T47D (cell line): Measurements from ENCODE around the gene ZDHHC14.
"Not testable (repeated sequence)": the region's sequence is repeated elsewhere in the genome, so short reads cannot be mapped to it uniquely, and the experiment has no call there.

Experiments used
- DNase-seq, 2 experiments: peaks; one replicate each; pipeline versions ENCODE4 v3.0.0 to v3.0.0-alpha.2; 2011 to 2012; ENCODE audit warnings: low read depth in 1 of 2, low spot score in 1 of 2
- JUND ChIP-seq: IDR thresholded peaks from 2 replicates; pipeline ENCODE4 v1.6.1; 2012; ENCODE audit warnings: low read depth
- in situ Hi-C: cut with HindIII; loops from 2 replicates; pipeline ENCODE4 v1.10.0; 2016; ENCODE audit warnings: low sequenced_read_pairs, low pct_unique_long_range_greater_than_20kb

The ZDHHC14 gene

DNA sequence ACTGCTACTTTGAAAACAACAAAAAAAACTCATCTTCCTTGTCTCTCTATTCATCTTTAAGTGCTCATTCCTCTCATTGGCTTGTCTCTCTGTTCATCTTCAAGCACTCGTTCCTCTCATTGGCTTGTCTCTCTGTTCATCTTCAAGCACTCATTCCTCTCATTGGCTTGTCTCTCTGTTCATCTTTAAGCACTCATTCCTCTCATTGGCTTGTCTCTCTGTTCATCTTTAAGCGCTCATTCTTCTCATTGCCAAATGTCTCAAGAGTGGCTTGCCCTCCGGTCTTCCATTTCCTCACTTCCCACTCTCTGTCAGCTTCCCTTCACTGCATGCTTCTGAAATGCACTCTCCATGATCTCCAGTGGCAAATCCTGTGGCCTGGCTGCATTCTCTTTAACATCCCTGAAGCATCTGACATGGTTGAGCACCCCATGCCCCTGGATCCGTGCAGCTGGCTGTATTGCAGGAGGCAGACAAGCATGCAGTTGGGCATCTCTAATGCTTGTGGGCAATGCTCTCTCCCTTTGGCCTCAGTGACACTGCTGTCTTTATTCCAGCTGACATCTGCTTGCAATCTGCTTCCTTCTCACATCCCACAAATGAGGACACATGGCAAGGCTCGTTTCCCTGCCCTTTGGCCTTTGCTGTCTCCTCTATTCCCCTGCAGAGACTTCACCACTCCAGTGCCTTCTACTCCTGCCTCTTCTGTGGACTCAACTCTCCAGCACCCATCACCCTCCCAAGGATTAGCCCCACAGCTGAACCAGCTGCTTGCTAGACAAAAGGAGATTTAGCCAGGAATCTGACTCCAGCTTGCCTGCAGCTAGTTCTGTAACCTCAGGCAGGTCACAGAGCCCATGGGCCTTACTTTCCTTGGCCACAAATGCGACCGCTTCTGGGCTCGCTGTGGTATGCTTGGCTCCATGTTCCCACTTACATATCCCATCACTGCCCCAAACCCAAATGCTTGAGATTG is 298.9 kb downstream of the ZDHHC14 start:
- TF ChIP-seq JUND: no peak
- no peak for DNase-seq
- in situ Hi-C loops: no loop called here

DNA sequence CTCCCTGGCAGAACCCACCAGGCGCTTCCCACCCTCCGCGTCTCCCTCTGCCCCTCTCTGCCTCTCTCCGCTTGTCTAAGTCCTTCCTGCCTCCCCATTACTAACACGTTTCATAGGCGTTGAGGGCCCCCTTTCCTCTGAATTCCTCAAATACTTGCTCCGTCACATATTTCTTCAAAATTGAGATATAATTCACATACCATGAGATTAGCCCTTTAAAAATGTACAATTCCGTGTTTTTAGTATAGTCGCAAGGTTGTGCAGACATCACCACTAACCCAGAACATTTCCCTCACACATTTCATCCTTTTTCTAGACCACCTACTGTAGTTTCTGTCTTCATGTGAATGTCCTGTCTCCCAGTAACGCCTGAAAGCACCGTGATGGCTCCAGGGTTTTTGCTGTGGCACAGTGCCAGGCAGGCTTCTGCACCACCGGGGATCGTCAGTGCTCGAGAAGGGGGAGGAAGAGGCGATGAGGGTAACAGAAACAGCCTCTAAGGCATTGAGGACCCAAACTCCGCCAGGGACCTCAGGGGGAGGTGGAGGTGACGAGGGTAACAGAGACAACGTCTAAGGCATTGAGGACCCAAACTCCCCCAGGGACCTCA is 300.2 kb downstream of the ZDHHC14 start:
- in situ Hi-C loops: no loop called here
- DNase-seq: no peak
- TF ChIP-seq JUND: no peak

DNA sequence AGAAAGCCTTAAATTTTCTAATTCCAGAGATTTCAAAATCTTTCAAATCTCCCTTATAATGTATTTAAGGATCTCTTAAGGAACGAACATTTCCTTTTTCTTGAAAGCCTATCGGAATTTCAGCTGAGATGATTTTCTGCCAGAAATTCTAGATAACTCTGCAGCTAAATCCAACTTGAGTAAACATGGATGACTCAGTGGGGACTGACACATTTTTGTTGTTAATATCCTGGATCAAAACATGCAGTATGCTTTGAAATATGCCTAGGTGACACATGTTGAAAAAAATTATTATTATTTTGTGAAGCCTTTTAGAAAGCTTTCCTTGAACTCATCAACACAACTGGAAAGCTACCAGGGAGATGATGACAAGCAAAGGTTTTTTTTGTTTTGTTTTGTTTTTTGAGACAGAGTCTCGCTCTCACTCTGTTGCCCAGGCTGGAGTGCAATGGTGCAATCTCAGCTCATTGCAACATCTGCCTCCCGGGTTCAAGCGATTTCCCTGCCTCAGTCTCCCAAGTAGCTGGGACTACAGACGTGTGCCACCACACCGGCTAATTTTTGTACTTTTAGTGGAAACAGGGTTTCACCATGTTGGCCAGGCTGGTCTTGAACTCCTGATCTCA is 302.0 kb downstream of the ZDHHC14 start:
- TF ChIP-seq JUND: no peak
- in situ Hi-C loops: no loop called here
- no peak for DNase-seq

DNA sequence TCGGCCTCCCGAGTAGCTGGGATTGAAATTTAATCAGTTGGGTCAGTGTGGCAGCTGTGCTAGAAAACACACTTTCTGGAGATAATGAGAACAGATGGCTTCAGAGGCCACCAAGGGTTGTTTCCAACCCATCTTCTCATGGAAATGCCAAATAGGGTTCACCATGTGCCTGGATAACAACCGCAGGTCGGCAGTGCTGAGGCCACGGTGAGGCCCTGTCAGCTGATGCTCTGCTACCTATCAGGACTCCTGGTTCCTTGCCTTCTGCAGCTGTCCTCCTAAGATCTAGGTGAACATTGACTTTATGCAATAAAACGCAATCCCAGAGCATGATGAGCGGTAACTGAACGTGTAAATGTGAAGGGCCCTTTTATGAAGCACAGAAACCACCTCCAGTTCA is 302.7 kb downstream of the ZDHHC14 start:
- no peak for DNase-seq
- in situ Hi-C loops: no loop called here

DNA sequence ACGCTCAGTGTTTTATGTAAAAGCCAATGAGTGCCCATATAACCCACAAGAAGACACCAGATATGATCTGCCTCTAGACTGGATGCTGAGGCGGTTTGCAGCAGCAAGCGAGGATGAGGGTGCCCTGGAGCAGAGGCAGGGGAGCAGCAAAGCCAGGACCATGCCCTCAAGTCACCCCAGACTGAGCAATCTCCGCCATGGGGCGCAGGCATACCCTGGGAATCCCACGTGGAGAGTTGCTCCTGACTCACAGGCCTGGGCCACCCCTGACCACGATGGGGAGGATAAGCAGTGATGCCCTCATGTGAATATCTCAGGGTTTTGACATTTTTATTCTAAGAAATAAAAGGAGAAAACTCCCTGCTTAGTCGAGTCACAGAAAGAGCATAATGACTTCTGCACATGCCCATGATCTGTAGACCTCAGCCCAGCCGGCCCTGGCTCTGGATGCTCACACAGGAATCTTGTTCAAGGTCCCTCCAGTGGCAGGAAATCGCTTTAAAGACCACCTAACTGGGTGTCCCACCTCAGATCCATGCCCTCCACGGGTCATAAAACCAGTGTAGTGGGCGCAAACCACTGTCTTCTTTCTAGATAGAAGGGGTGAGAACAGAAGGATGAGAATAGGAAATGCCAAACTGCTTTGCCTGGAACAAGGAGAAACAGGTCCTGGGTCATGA is 303.8 kb downstream of the ZDHHC14 start:
- no peak for TF ChIP-seq JUND
- DNase-seq: no peak
- in situ Hi-C loops: no loop called here

More for the DNA sequence above, 302.7 kb downstream of the ZDHHC14 start:
- TF ChIP-seq JUND: no peak

DNA sequence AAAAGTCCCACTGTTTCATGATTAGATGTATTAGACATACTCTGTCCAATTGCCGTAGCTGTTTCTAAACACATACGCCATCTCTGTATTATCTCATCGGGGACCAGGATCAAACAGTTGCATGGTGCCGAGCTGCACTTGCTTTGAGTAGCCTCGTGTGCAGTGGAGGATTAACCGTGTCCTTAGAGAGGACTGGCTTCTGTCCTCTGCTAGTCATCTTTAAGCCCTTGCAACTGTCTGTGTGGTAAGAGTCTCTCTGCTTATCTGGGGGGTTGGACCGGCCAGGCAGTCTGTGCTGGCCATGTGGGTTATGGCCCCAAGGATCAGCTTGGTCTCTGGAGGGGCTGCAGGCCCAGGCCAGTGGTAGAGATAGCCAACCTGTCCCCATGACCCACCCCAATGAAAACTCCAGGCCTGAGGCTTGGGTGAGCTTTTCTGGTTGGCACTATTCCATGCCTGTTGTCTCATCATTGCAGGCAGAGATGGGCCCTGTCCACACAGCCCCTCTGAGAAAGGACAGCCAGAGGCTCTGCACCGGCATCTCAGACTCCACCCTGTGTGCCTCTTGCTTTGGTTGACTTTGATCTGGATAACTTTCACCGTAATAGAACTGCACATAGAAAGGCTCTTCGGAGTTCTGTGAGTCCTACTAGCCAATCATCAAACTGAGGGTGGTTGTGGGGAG is 304.7 kb downstream of the ZDHHC14 start:
- in situ Hi-C loops: no loop called here
- DNase-seq: no peak
- TF ChIP-seq JUND: no peak

DNA sequence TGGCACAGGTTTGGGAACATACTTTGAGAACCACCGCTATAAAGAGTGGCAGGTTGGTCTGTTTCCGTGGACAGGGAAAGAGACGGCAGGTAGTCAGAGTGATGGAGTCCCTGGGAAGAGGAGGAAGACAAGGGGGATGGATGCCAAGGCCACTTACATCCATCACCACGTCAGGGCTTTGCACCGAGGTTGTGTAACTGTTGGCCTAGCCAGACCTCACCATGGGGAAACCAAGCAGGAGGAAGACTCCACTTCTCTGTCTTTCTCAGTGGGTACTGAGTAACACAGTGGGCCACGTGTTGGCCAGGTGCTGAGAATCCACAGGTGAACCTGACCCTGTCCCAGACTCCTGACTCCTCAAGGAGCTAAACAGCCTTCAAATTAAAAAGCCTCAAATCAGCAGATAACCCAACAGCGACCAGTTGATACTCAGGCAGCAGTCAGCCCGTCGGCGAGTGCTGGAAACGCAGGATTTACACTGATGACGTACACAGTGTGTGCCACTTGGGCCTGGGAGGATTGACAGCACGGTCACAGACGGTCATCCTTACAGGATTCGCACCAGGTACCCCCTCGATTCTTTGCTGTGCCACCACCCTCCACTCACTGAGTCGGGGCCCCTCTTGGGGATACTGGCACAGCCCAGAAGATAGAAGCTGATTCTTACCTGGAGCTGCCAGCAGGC is 307.4 kb downstream of the ZDHHC14 start:
- no peak for DNase-seq
- in situ Hi-C loops: no loop called here
- no peak for TF ChIP-seq JUND

DNA sequence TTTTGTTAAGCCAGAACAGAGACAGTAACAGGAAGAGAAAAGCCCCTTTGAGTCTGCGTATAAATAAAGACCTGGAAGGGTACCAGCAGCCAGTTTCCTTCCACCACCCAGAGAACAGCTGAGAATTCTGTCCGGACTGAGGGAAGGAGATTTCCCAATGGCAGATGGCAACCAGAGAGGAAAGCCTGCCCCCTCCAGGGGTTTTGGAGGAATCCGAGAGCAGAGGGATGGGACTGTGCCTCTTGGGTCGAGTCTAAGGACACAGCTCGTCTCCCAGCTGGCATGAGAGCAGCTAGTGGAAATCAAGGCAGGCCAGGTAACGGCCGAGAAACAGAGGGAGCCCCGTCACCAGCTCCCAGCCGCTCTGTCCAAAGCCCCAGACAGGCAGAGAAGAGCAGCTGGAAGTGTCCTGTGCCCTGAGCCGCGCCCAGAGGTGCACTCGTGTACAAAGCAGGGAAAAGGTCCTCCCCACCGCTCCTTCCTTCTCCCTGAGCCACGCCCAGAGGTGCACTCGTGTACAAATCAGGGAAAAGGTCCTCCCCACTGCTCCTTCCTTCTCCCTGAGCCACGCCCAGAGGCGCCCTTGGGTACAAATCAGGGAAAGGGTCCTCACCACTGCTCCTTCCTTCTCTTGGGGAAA is 308.1 kb downstream of the ZDHHC14 start:
- in situ Hi-C loops: no loop called here
- no peak for DNase-seq
- TF ChIP-seq JUND: no peak

DNA sequence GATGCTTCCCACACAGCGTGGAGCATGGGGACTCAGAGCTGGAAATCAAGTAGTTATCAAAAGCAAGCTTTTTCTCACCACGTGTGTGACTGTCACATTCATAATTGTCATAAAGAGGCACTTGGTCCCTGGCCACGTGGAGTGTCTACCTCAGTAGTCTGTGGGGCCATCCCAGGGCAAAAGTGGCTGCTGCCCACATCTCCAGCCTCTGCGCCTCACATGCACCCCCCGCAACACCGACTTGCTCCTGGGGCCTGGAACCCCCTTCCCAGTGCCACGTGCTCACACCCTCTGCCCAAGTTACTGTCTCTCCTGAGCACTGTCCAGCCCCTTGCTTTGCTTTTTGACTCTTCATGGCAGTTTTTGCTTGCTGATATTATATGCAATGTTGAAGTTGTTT is 308.9 kb downstream of the ZDHHC14 start:
- in situ Hi-C loops: no loop called here
- no peak for DNase-seq
- no peak for TF ChIP-seq JUND

DNA sequence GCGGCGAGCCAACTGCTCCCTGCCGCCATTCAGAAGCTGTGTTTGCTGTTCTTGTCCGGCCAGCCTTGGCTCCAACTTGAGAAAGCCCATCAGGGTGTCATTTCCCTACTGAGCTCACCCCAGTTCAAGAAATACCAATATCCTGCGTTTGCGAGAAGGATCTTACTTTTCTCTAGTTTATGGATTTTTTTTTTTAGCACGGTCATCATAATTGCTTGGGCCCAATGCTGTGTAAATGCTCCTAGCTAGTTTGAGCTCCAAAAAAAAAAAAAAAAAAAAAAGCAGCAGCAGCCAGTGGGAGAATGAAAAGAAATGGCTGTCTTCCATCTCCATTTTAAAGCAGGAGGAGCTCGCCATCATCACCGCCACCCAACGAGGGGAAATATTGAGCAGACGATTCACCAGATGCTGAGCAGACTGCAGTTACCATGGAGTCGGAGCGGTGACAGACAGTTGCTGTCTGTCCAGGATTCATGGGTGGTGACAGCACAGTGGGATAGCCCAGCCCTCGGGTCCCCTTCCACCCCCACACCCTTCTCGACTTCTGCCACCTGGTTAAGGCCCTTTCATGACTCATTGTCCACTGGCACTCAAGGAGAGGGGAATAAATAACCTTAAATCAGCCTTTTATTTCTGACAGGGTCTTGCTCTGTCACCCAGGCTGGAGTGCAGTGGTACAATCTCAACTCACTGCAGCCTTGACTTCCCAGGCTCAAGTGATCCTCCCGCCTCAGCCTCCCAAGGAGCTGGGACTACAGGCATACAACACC is 309.6 kb downstream of the ZDHHC14 start:
- no peak for TF ChIP-seq JUND
- in situ Hi-C loops: no loop called here
- DNase-seq: no peak

DNA sequence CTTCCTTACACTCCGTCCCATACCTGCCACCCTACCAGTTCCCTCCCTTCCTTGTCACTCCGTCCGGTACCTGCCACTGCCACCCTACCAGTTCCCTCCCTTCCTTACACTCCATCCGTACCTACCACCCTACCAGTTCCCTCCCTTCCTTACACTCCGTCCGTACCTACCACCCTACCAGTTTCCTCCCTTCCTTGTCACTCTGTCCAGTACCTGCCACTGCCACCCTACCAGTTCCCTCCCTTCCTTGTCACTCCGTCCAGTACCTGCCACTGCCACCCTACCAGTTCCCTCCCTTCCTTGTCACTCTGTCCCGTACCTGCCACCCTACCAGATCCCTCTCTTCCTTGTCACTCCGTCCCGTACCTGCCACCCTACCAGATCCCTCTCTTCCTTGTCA is 310.6 kb downstream of the ZDHHC14 start:
- in situ Hi-C loops, DNase-seq: not testable (repeated sequence)
